Kidney (tissue), 14 donors: ENCODE measurements around the gene WNT5A. TPM values are rescaled to one million over a fixed set of nuclear protein-coding genes. Genes with fewer than 3 reads are reported as not detected.

ENCODE experiments used
- DNase-seq, 5 donors: peaks; one replicate each; pipeline ENCODE4 v3.0.0-alpha.2; 2013 to 2020
- FAIRE-seq: peaks from 2 replicates; lab custom pipeline; 2012; peaks lifted over from hg19 to GRCh38; lab: Jason Lieb, UNC
- H3K27ac ChIP-seq, 2 donors: one replicate each; pipeline ENCODE4 v1.7.0; 2013; ENCODE audit warnings: low read depth in 2 of 2, low read length in 2 of 2, inconsistent platforms in 1 of 2
- H3K27me3 ChIP-seq: one replicate; pipeline ENCODE4 v1.7.1; 2013; ENCODE audit warnings: low read length, inconsistent platforms; ENCODE audit not compliant: control insufficient read depth, insufficient read depth
- H3K36me3 ChIP-seq, 3 donors: one replicate each; pipeline versions ENCODE4 v1.7.0 to v1.7.1; 2013; ENCODE audit warnings: low read length in 3 of 3, control low read depth in 1 of 3, inconsistent platforms in 1 of 3; ENCODE audit not compliant: insufficient read depth in 3 of 3, control insufficient read depth in 2 of 3
- H3K4me1 ChIP-seq, 3 donors: one replicate each; pipeline versions ENCODE4 v1.7.0 to v1.7.1; 2013; ENCODE audit warnings: low read length in 3 of 3, inconsistent platforms in 1 of 3, low read depth in 1 of 3; ENCODE audit not compliant: control insufficient read depth in 2 of 3, insufficient read depth in 2 of 3
- H3K4me3 ChIP-seq, 3 donors: one replicate each; pipeline versions ENCODE4 v1.7.0 to v1.8.1; 2013; ENCODE audit warnings: low read length in 3 of 3, control low read depth in 1 of 3, inconsistent platforms in 1 of 3
- H3K9ac ChIP-seq, 3 donors: one replicate each; pipeline versions ENCODE4 v1.7.0 to v1.7.1; 2013; ENCODE audit warnings: low read length in 3 of 3, control low read depth in 1 of 3, inconsistent platforms in 1 of 3
- H3K9me3 ChIP-seq, 3 donors: one replicate each; pipeline versions ENCODE4 v1.7.0 to v1.7.1; 2013; ENCODE audit warnings: low read length in 3 of 3, control low read depth in 1 of 3, inconsistent platforms in 1 of 3; ENCODE audit not compliant: control insufficient read depth in 2 of 3, insufficient read depth in 1 of 3
- intact Hi-C: fragments of 100-400 bp; cut with DNase I; formaldehyde crosslinking; loops from one replicate; pipeline ENCODE4 v1.11.1; 2022
- polyA plus RNA-seq: library from polyadenylated mRNA; stranded (reverse); fragments of 350-450 nt; fragmentation: Illumina TruSeq; extraction: RNeasy Lipid Tissue Mini Kit (QIAGEN cat#74804); gene quantifications from one replicate; pipeline ENCODE4 v1.2.3, GENCODE V29; 2014; ENCODE audit warnings: low read depth, low replicate concordance; ENCODE audit not compliant: insufficient read depth
- total RNA-seq: library from RNA; stranded (reverse); fragmentation: NEBNext Ultra II Directional; extraction: Animal tissue kit (Norgen Biotek cat#: 25700); gene quantifications from one replicate; pipeline ENCODE4 v1.2.1, GENCODE V29; 2021
- TF ChIP-seq, protein P1 (sequence below): IDR thresholded peaks from 3 replicates; pipeline ENCODE4 v1.5.1; 2012; ENCODE audit warnings: mild to moderate bottlenecking, moderate library complexity, borderline replicate concordance; ENCODE audit not compliant: insufficient read depth; ENCODE audit errors: extremely low read depth
- donor health status: control.
- donor health status: control.
- donor health status: control.
- donor health status: control.
- donor health status: control.
- donor health status: DM: yes; HTN: yes; CAD: no.
- donor health status: Normal renal cell carcinoma (clear cell type).

Gene WNT5A
- total and polyA plus RNA-seq, 2 donors from 2014 or later: 0.67 to 9.9 TPM

GRCh38 chr3:55455915-55456314 lies 31.2 kb downstream of the WNT5A start:
- FAIRE-seq: no peak
- H3K36me3 ChIP-seq: no peaks in the 10 kb centered on the region
- no peak overlapping the region for H3K4me3 ChIP-seq
- no peak overlapping the region for H3K9ac ChIP-seq
- H3K27me3 ChIP-seq: no peaks in the 10 kb centered on the region
- TF ChIP-seq, protein P1, sequence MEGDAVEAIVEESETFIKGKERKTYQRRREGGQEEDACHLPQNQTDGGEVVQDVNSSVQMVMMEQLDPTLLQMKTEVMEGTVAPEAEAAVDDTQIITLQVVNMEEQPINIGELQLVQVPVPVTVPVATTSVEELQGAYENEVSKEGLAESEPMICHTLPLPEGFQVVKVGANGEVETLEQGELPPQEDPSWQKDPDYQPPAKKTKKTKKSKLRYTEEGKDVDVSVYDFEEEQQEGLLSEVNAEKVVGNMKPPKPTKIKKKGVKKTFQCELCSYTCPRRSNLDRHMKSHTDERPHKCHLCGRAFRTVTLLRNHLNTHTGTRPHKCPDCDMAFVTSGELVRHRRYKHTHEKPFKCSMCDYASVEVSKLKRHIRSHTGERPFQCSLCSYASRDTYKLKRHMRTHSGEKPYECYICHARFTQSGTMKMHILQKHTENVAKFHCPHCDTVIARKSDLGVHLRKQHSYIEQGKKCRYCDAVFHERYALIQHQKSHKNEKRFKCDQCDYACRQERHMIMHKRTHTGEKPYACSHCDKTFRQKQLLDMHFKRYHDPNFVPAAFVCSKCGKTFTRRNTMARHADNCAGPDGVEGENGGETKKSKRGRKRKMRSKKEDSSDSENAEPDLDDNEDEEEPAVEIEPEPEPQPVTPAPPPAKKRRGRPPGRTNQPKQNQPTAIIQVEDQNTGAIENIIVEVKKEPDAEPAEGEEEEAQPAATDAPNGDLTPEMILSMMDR: no peak
- intact Hi-C loops: no loop called here
- H3K4me1 ChIP-seq: no peaks in the 10 kb centered on the region
- DNase-seq: no peak
- no peaks in the 10 kb centered on the region for H3K9me3 ChIP-seq
- H3K27ac ChIP-seq: no peak overlapping the region

GRCh38 chr3:55454611-55455010 lies 32.5 kb downstream of the WNT5A start:
- no peak overlapping the region for H3K27ac ChIP-seq
- DNase-seq: no peak
- no peaks in the 10 kb centered on the region for H3K9me3 ChIP-seq
- intact Hi-C loops: no loop called here
- no peak overlapping the region for H3K9ac ChIP-seq
- H3K27me3 ChIP-seq: no peaks in the 10 kb centered on the region
- H3K4me1 ChIP-seq: no peaks in the 10 kb centered on the region
- no peak for FAIRE-seq
- H3K36me3 ChIP-seq: no peaks in the 10 kb centered on the region
- TF ChIP-seq, protein P1: no peak
- no peak overlapping the region for H3K4me3 ChIP-seq

DNA sequence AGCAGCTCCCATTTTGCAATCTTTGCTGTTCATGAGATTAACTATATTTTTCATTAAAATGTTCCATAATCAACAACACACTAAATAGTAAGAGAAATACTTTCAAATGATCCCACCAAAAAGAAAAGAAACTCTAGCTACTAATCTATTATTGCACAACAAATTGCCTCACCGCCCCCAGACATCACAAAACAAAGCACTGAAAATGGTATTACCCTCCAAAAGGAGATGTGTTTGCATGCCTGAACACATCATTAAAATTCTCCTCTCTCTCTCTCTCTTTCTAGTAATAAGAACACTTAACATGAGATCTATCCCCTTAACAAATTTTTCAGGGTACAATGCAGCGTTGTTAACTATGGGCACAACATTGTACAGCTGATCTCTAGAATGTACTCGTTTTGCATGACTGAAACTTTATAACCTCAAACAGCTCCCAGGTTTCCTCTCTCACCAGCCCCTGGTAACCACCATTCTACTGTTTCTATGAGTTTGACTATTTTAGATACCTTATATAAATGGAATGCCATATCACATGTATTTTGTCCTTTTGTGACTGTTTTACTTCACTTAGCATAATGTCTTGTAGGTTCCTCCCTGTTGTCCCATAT lies 33.1 kb downstream of the WNT5A start:
- no peak for FAIRE-seq
- H3K27me3 ChIP-seq: no peaks in the 10 kb centered on the region
- no peaks in the 10 kb centered on the region for H3K4me1 ChIP-seq
- peak in 2 of 5 donors; percentile 25 to 39 for DNase-seq
- intact Hi-C loops: no loop called here
- no peak overlapping the region for H3K9ac ChIP-seq
- H3K27ac ChIP-seq: no peak overlapping the region
- no peak overlapping the region for H3K4me3 ChIP-seq
- TF ChIP-seq, protein P1: no peak
- no peaks in the 10 kb centered on the region for H3K36me3 ChIP-seq
- H3K9me3 ChIP-seq: no peaks in the 10 kb centered on the region

DNA sequence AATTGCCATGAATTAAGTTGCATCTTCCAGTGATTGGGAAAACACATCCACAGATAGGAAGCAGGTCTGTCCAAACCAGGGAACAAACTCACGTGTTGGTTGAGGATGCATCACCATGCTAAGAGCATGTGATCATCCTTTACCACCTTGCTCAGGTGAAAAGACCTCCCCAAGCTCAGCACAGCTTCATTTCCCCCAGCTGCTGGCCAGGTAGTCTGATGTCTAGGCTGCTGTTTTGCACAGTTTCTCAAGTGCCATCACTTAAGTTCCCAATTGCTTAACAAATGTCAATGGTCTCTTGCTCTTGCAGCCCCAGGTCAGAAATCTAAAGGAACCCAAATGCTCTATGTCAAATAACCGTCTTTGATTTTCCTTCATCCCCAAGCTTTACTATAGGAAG lies 34.2 kb downstream of the WNT5A start:
- TF ChIP-seq, protein P1: no peak
- Histone ChIP-seq H3K36me3 (no peaks in the 10 kb centered on the region), H3K9ac (no peak overlapping the region), H3K4me3 (no peak overlapping the region), H3K4me1 (no peaks in the 10 kb centered on the region), H3K9me3 (no peaks in the 10 kb centered on the region), H3K27me3 (no peaks in the 10 kb centered on the region), H3K27ac (no peak overlapping the region)
- DNase-seq: no peak
- intact Hi-C loops: no loop called here
- no peak for FAIRE-seq
